ENCODE results near the gene TMEM243. TPM values are rescaled to one million over a fixed set of nuclear protein-coding genes. Genes with fewer than 3 reads are reported as not detected.
A peak's percentile ranks its signal among the peaks of the same experiment; 100 is the strongest.

TMEM243 gene
- total and polyA plus RNA-seq, 12 donors: 2.1 to 10.0 (median 4.8) TPM

- Histone ChIP-seq H3K27me3 (peaks cover 0 to 29% (median 4%) of the 10 kb centered on the region in 7 donors), H3K9me3 (no peaks in the 10 kb centered on the region), H3K4me3 (peak overlapping the region; percentile 53 to 93 (median 82)), H3K4me1 (peaks cover 0 to 55% (median 22%) of the 10 kb centered on the region in 9 donors), H3K36me3 (no peaks in the 10 kb centered on the region), H3K27ac (peak overlapping the region; percentile 37 to 92 (median 86))
- WGBS, 2 donors: 7 to 8% methylated on average over 17 of the region's 17 CpGs
- ATAC-seq: peak; percentile 29 to 73 (median 62)
- intact Hi-C loops (cut with DNase I): loop anchor here in 7 of 10 donors (1.0 to 10.0 kb wide), 5 partner anchors 54 to 164 kb away; partner anchors contain the start of genes DMTF1 (in 2 of the 7) and ELAPOR2 (in 2 of the 7)
- peak in 1 of 9 donors; percentile 4 for TF ChIP-seq CTCF (IDR thresholded peaks at IDR 0.05)
- DNase-seq: peak; percentile 57 to 59
Measured at GRCh38 chr7:87218796-87219544, 562 bp downstream of the TMEM243 start.

GRCh38 chr7:87217983-87218653, 1.4 kb downstream of the TMEM243 start:
- Histone ChIP-seq H3K4me1 (peaks cover 0 to 64% (median 27%) of the 10 kb centered on the region in 9 donors), H3K27ac (peak overlapping the region in 8 of 10 donors; percentile 39 to 89 (median 85)), H3K9me3 (no peaks in the 10 kb centered on the region), H3K36me3 (no peaks in the 10 kb centered on the region), H3K27me3 (peaks cover 0 to 29% (median 2%) of the 10 kb centered on the region in 7 donors), H3K4me3 (peak overlapping the region in 8 of 10 donors; percentile 69 to 93 (median 84))
- no peak for TF ChIP-seq CTCF (IDR thresholded peaks at IDR 0.05)
- DNase-seq: no peak
- 73 to 77% methylated on average over 9 of the region's 9 CpGs for WGBS, 2 donors
- no peak for ATAC-seq
- intact Hi-C loops (cut with DNase I): loop anchor here in 6 of 10 donors (2.0 to 10.0 kb wide), 4 partner anchors 53 to 163 kb away; partner anchors contain the start of genes DMTF1 (in 2 of the 6) and ELAPOR2 (in 2 of the 6)

GRCh38 chr7:87216701-87217508, 2.6 kb downstream of the TMEM243 start:
- WGBS, 2 donors: 54 to 60% methylated on average over 5 of the region's 5 CpGs
- Histone ChIP-seq H3K36me3 (no peaks in the 10 kb centered on the region), H3K9me3 (no peaks in the 10 kb centered on the region), H3K27ac (peak overlapping the region; percentile 3 to 88 (median 38)), H3K4me3 (peak overlapping the region in 5 of 10 donors; percentile 8 to 91 (median 16)), H3K27me3 (peaks cover 0 to 18% (median 0%) of the 10 kb centered on the region in 7 donors), H3K4me1 (peaks cover 4 to 76% (median 38%) of the 10 kb centered on the region in 9 donors)
- intact Hi-C loops (cut with DNase I): loop anchor here in 4 of 10 donors (5.0 to 10.0 kb wide), 3 partner anchors 52 to 162 kb away; partner anchors contain the start of genes DMTF1 (in 2 of the 4) and ELAPOR2 (in 2 of the 4)
- ATAC-seq (no peak), DNase-seq (no peak)
- TF ChIP-seq CTCF (IDR thresholded peaks at IDR 0.05): no peak

Data from heart right ventricle (tissue), 16 donors.